Neural cell (in vitro differentiated cells): ENCODE measurements around the gene HADHB.

Source experiments
- CTCF ChIP-seq: fragments of 450-650 bp; IDR thresholded peaks from 2 replicates; pipeline ENCODE4 v1.5.1; 2014; ENCODE audit warnings: antibody characterized with exemption, mild to moderate bottlenecking, moderate library complexity; ENCODE audit not compliant: poor library complexity, severe bottlenecking
- EP300 ChIP-seq: fragments of 450-650 bp; conservative IDR thresholded peaks from 2 replicates; pipeline ENCODE4 v1.6.1; 2014; ENCODE audit warnings: antibody characterized with exemption, mild to moderate bottlenecking, moderate library complexity; ENCODE audit not compliant: poor library complexity, severe bottlenecking
- EZH2 ChIP-seq: fragments of 200-600, 300-800 bp; shearing (Covaris generic), sonication (generic); IDR thresholded peaks from 2 replicates; pipeline ENCODE4 v1.6.1; 2014; ENCODE audit warnings: antibody characterized with exemption, low read length, borderline replicate concordance, mild to moderate bottlenecking; ENCODE audit not compliant: insufficient read depth, poor library complexity, severe bottlenecking
- POLR2AphosphoS5 ChIP-seq: IDR thresholded peaks from 2 replicates; pipeline ENCODE4 v1.6.1; 2012
- RAD21 ChIP-seq: fragments of 450-650 bp; conservative IDR thresholded peaks from 2 replicates; pipeline ENCODE4 v1.6.1; 2014; ENCODE audit warnings: antibody characterized with exemption, mild to moderate bottlenecking, moderate library complexity
- REST ChIP-seq: IDR thresholded peaks from 2 replicates; pipeline ENCODE4 v1.6.1; 2012; ENCODE audit warnings: borderline replicate concordance
- SMC3 ChIP-seq: fragments of 450-650 bp; conservative IDR thresholded peaks from 2 replicates; pipeline ENCODE4 v1.6.1; 2014; ENCODE audit warnings: antibody characterized with exemption, mild to moderate bottlenecking, moderate library complexity; ENCODE audit not compliant: poor library complexity
- TAF1 ChIP-seq: IDR thresholded peaks from 2 replicates; pipeline ENCODE4 v1.6.1; 2012; ENCODE audit warnings: low read depth

GRCh38 chr2:26279886-26280285 lies 35.1 kb downstream of the HADHB start:
- TF ChIP-seq CTCF (no peak), RAD21 (no peak), EZH2 (no peak), SMC3 (no peak), POLR2AphosphoS5 (no peak), TAF1 (no peak), REST (no peak), EP300 (no peak)
